Measurements from ENCODE around the gene RGS14. TPM values are rescaled to one million over a fixed set of nuclear protein-coding genes. Genes with fewer than 3 reads are reported as not detected.
A peak's percentile ranks its signal among the peaks of the same experiment; 100 is the strongest.

RGS14 gene
- total RNA-seq, 1 donor from 2014 or later: 8.4 TPM

DNA sequence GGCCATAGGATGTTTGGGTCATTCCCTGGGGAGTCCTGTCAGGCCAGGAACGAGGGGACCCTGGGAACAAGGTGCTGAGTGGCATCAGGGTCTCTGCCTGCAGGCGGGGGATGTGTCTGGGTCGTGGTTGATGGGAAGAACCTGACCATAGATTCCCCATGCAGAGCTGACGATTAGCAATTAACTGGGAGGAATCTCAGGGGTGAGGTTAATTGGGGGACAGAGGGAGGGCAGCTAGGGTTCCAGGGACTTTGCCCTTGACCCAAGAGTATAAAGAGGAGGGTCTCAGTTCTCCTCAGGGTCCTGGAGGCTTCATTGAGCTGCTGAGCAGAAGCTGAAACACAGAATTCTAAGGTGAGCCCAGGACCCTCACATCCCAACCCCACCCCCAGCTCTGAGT is 26.4 kb downstream of the RGS14 start, which contains the start of gene SLC34A1:
Gene SLC34A1 (plus strand): TSS at position 301 of the 400 bp plus-strand sequence. CDS start 1,308 bp downstream, outside the sequence.
- Histone ChIP-seq H3K36me3 (ENCODE audit: control insufficient read depth, insufficient read depth, low read length) (no peaks in the 10 kb centered on the region), H3K27me3 (ENCODE audit: control insufficient read depth, insufficient read depth, low read length) (no peaks in the 10 kb centered on the region), H3K4me3 (ENCODE audit: low read depth, low read length) (no peak within 1 kb of the TSS)
- no peak for DNase-seq (ENCODE audit: low read depth)
- TF ChIP-seq, protein P1, sequence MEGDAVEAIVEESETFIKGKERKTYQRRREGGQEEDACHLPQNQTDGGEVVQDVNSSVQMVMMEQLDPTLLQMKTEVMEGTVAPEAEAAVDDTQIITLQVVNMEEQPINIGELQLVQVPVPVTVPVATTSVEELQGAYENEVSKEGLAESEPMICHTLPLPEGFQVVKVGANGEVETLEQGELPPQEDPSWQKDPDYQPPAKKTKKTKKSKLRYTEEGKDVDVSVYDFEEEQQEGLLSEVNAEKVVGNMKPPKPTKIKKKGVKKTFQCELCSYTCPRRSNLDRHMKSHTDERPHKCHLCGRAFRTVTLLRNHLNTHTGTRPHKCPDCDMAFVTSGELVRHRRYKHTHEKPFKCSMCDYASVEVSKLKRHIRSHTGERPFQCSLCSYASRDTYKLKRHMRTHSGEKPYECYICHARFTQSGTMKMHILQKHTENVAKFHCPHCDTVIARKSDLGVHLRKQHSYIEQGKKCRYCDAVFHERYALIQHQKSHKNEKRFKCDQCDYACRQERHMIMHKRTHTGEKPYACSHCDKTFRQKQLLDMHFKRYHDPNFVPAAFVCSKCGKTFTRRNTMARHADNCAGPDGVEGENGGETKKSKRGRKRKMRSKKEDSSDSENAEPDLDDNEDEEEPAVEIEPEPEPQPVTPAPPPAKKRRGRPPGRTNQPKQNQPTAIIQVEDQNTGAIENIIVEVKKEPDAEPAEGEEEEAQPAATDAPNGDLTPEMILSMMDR (IDR thresholded peaks at IDR 0.05; ENCODE audit: insufficient read depth, low read length, severe bottlenecking): no peak
- FAIRE-seq: no peak

DNA sequence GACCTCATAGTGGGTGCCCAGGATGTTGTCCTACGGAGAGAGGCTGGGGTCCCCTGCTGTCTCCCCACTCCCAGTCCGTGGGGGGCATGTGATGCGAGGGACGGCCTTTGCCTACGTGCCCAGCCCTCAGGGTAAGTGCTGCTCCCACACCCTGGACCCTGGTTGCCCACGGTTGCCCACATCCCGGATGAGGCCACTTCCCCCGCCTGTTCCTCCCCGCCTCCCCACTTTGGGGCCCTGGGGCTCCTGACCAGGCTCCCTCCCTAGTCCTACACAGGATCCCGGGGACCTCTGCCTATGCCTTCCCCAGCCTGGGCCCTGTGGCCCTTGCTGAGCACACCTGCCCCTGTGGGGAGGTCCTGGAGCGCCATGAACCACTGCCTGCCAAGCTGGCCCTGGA is 28.0 kb downstream of the RGS14 start:
- FAIRE-seq (no peak), DNase-seq (ENCODE audit: low read depth) (no peak)
- TF ChIP-seq, protein P1 (IDR thresholded peaks at IDR 0.05; ENCODE audit: insufficient read depth, low read length, severe bottlenecking): no peak
- H3K4me3 ChIP-seq (ENCODE audit: low read depth, low read length): no peak overlapping the region
- no peaks in the 10 kb centered on the region for H3K36me3 ChIP-seq (ENCODE audit: control insufficient read depth, insufficient read depth, low read length)
- H3K27me3 ChIP-seq (ENCODE audit: control insufficient read depth, insufficient read depth, low read length): no peaks in the 10 kb centered on the region

DNA sequence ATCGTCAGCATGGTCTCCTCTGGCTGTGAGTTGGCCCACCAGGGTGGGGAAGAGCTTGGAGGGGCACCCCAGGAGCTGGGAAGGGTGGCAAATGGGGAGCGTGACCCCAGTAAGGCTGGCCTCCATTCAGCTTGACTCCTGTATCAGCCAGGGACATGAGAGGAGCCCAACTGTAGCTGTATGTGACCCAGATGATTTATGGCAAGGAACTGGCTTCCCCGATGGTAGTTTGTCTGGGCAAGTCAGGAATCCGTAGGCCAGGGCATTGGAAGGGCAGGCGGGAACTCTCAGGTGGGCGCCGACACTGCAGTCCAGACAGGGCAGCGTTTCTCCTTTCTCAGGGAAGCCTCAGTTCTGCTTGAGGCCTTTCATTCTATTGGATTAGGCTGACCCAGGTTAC is 28.8 kb downstream of the RGS14 start:
- no peak for FAIRE-seq
- TF ChIP-seq, protein P1 (IDR thresholded peaks at IDR 0.05; ENCODE audit: insufficient read depth, low read length, severe bottlenecking): no peak
- Histone ChIP-seq H3K27me3 (ENCODE audit: control insufficient read depth, insufficient read depth, low read length) (no peaks in the 10 kb centered on the region), H3K4me3 (ENCODE audit: low read depth, low read length) (no peak overlapping the region), H3K36me3 (ENCODE audit: control insufficient read depth, insufficient read depth, low read length) (no peaks in the 10 kb centered on the region)
- no peak for DNase-seq (ENCODE audit: low read depth)

DNA sequence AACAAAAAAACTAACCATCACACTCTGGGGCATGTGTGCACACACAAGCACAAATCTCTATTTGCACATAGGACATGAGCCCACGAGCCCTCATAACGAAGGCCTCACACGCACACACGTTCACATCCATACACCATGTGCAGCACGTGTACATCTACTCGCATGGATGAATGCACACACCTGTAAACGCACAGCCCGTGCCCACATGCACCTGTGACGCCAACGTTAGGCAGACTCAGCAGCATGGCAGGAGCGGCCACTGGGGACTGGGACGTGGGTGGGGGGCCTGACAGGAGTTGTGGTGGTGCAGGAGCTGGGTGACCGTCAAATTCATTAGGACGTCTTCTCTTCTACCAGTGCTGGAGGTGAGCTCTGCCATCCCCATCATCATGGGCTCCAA is 29.7 kb downstream of the RGS14 start:
- Histone ChIP-seq H3K27me3 (ENCODE audit: control insufficient read depth, insufficient read depth, low read length) (no peaks in the 10 kb centered on the region), H3K4me3 (ENCODE audit: low read depth, low read length) (no peak overlapping the region), H3K36me3 (ENCODE audit: control insufficient read depth, insufficient read depth, low read length) (no peaks in the 10 kb centered on the region)
- TF ChIP-seq, protein P1 (IDR thresholded peaks at IDR 0.05; ENCODE audit: insufficient read depth, low read length, severe bottlenecking): no peak
- FAIRE-seq (no peak), DNase-seq (ENCODE audit: low read depth) (no peak)

DNA sequence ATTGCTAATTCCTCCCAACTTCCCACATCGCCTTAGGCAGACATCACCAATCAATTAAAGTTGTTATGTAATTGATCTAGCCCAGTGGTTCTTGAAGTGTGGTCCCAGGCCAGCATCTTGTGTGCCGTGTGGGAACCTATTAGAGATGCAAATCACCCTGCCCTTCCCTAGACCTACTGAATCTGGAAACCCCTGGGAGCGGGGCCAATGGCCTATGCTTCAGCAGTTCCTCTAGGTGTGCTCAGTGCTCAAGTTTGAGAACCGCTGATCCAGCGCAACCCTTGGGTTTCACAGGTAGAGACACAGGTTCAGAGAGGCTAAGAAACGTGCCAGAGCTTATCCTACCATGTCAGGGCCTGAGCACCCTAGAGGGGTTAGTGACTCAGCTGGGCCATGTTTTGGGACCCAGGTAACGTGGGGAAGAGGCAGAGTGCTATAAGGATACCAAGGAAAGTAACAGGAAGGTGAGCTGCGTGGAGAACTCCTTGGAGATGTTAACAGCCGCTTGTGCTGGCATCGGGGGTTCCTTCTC is 30.9 kb downstream of the RGS14 start:
- peak; percentile 93 for DNase-seq (ENCODE audit: low read depth)
- TF ChIP-seq, protein P1 (IDR thresholded peaks at IDR 0.05; ENCODE audit: insufficient read depth, low read length, severe bottlenecking): no peak
- Histone ChIP-seq H3K4me3 (ENCODE audit: low read depth, low read length) (no peak overlapping the region), H3K36me3 (ENCODE audit: control insufficient read depth, insufficient read depth, low read length) (no peaks in the 10 kb centered on the region), H3K27me3 (ENCODE audit: control insufficient read depth, insufficient read depth, low read length) (no peaks in the 10 kb centered on the region)
- peak; percentile 13 for FAIRE-seq
